ENCODE results near the gene ERMARD.

DNA sequence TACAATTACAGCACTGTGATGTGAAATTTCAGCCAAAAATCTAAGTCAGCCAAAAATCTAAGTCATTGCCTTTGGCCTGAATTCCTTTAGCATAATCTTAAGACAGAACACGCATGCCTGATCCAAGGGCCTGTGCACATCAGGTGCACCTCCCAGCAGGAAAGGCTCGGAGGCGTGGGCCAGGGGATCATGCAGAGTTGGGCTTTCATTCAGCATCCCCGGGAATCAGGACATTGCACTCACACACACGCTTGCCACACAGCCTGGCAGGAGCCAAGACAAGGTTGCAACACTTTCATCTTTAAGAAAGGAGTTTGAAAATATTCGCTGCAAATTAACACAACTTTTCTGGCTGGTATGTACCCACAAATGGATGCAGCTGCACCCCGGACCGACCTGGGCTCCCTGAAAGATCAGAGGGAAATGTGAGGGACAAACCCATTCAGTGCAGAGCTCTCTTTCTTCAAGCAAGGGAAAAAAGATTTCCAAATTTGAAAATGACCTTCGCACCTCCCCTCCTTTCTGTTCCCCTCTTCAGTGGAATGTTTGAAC lies 48.8 kb downstream of the ERMARD start:
- TF ChIP-seq, protein P1, sequence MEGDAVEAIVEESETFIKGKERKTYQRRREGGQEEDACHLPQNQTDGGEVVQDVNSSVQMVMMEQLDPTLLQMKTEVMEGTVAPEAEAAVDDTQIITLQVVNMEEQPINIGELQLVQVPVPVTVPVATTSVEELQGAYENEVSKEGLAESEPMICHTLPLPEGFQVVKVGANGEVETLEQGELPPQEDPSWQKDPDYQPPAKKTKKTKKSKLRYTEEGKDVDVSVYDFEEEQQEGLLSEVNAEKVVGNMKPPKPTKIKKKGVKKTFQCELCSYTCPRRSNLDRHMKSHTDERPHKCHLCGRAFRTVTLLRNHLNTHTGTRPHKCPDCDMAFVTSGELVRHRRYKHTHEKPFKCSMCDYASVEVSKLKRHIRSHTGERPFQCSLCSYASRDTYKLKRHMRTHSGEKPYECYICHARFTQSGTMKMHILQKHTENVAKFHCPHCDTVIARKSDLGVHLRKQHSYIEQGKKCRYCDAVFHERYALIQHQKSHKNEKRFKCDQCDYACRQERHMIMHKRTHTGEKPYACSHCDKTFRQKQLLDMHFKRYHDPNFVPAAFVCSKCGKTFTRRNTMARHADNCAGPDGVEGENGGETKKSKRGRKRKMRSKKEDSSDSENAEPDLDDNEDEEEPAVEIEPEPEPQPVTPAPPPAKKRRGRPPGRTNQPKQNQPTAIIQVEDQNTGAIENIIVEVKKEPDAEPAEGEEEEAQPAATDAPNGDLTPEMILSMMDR (IDR thresholded peaks at IDR 0.05; ENCODE audit: low read depth, low read length): no peak
- no peak for TF ChIP-seq POLR2A (IDR thresholded peaks at IDR 0.05; ENCODE audit: extremely low read depth, insufficient read length)
- TF ChIP-seq, protein P2, sequence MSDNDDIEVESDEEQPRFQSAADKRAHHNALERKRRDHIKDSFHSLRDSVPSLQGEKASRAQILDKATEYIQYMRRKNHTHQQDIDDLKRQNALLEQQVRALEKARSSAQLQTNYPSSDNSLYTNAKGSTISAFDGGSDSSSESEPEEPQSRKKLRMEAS (IDR thresholded peaks at IDR 0.05; ENCODE audit: low read depth, low read length): no peak
- TF ChIP-seq MYC (IDR thresholded peaks at IDR 0.05; ENCODE audit: low read depth, low read length): no peak

Measured in NB4 (cell line).